Erythroblast (primary cell): ENCODE measurements around the gene SLC25A43.
"Not testable (repeated sequence)": the region's sequence is repeated elsewhere in the genome, so short reads cannot be mapped to it uniquely, and the experiment has no call there.

Source experiments
- GATA1 ChIP-seq: IDR thresholded peaks from 2 replicates; pipeline ENCODE4 v1.6.1; 2011; ENCODE audit warnings: low read depth, mild to moderate bottlenecking, control low read depth, low read length, moderate library complexity
- POLR2A ChIP-seq: IDR thresholded peaks from 2 replicates; pipeline ENCODE4 v1.6.1; 2011; ENCODE audit warnings: mild to moderate bottlenecking, low read length

DNA sequence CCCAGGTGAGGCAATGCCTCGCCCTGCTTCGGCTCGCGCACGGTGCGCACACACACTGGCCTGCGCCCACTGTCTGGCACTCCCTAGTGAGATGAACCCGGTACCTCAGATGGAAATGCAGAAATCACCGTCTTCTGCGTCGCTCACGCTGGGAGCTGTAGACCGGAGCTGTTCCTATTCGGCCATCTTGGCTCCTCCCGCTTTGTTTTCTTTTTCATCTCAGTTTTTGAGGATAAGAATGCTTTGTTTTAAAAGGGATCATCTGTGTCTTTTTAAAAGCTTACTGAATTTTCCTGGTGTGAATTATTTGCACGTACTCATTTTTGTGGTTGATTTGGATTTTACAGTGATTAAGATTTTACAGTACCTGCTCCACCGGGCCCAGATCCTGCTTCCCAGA lies 42.2 kb downstream of the SLC25A43 start:
- TF ChIP-seq POLR2A, GATA1: not testable (repeated sequence)
